Sigmoid colon (tissue), 7 donors: ENCODE data around the gene DNAJC15. TPM values are rescaled to one million over a fixed set of nuclear protein-coding genes. Genes with fewer than 3 reads are reported as not detected.
"Not testable (repeated sequence)": the region's sequence is repeated elsewhere in the genome, so short reads cannot be mapped to it uniquely, and the experiment has no call there.

Source experiments
- DNase-seq: peaks from one replicate; pipeline ENCODE4 v3.0.0-alpha.2; 2019
- H3K27ac ChIP-seq, 4 donors: fragments of 200-600 bp; sonication (generic); one replicate each; pipeline ENCODE4 v1.5.1; 2016 to 2019; ENCODE audit warnings: mild to moderate bottlenecking in 1 of 4
- H3K27me3 ChIP-seq, 3 donors: fragments of 200-600 bp; sonication (generic); one replicate each; pipeline ENCODE4 v1.5.1; 2019; ENCODE audit warnings: mild to moderate bottlenecking in 1 of 3
- H3K36me3 ChIP-seq, 4 donors: fragments of 200-600 bp; sonication (generic); one replicate each; pipeline ENCODE4 v1.5.1; 2016 to 2019
- H3K4me1 ChIP-seq, 4 donors: fragments of 200-600 bp; sonication (generic); one replicate each; pipeline ENCODE4 v1.5.1; 2017 to 2019
- H3K4me3 ChIP-seq, 4 donors: fragments of 200-600 bp; sonication (generic); one replicate each; pipeline ENCODE4 v1.5.1; 2017 to 2019; ENCODE audit warnings: mild to moderate bottlenecking in 2 of 4, moderate library complexity in 1 of 4
- H3K9me3 ChIP-seq, 4 donors: fragments of 200-600 bp in 3 of 4; sonication (generic) in 3 of 4; one replicate each; pipeline versions ENCODE4 v1.5.1 to v1.6.1; 2013 to 2019
- CTCF ChIP-seq, 4 experiments: fragments of 450-650 bp in 3 of 4; fragments of 200-600 bp in 1 of 4; IDR thresholded peaks; one replicate each; pipeline ENCODE4 v1.5.1; 2016 to 2019; ENCODE audit warnings: antibody characterized with exemption in 4 of 4, mild to moderate bottlenecking in 3 of 4, moderate library complexity in 2 of 4
- EP300 ChIP-seq, 4 donors: sonication (generic); formaldehyde crosslinking; IDR thresholded peaks; one replicate each; pipeline ENCODE4 v1.6.1; 2017; ENCODE audit warnings: antibody characterized with exemption in 4 of 4
- POLR2A ChIP-seq, 2 donors: fragments of 450-650 bp; IDR thresholded peaks; one replicate each; pipeline ENCODE4 v1.6.1; 2016; ENCODE audit warnings: antibody characterized with exemption in 2 of 2, mild to moderate bottlenecking in 2 of 2, moderate library complexity in 2 of 2
- POLR2AphosphoS5 ChIP-seq, 4 donors: sonication (generic); formaldehyde crosslinking; IDR thresholded peaks; one replicate each; pipeline ENCODE4 v1.6.1; 2017; ENCODE audit warnings: antibody characterized with exemption in 4 of 4
- WGBS, 2 donors: extraction: QIAGEN DNeasy Blood & Tissue Kit; methylation state at CpG; one replicate each; pipeline ENCODE4 v1.1.7; 2013; 5-methylcytosine and 5-hydroxymethylcytosine counted together
- intact Hi-C: fragments of 100-400 bp; cut with DNase I; formaldehyde crosslinking; loops from one replicate; pipeline ENCODE4 v1.15.1; 2023
- polyA plus RNA-seq, 3 donors: library from polyadenylated mRNA; stranded (reverse); fragments of 200-250 nt; gene quantifications; one replicate each; pipeline ENCODE4 v1.2.3, GENCODE V29; 2013
- total RNA-seq, 4 donors: library from RNA; depleted of rRNA; stranded (reverse); fragments of >200 nt; gene quantifications; one replicate each; pipeline ENCODE4 v1.1.0, GENCODE V29; 2016
- donor health status: healthy with polysubstance abuse.
- donor health status: Bipolar disorder and iron deficiency.
- donor health status: healthy.

Gene DNAJC15
- total and polyA plus RNA-seq, 7 donors = 13.6 to 38.8 (median 15.3) TPM

- intact Hi-C loops = no loop called here
- peaks cover 0 to 62% (median 28%) of the 10 kb centered on the region in 4 donors for H3K4me1 ChIP-seq
- TF ChIP-seq CTCF (IDR thresholded peaks at IDR 0.05) = no peak
- no peak for TF ChIP-seq EP300 (IDR thresholded peaks at IDR 0.05)
- no peak for TF ChIP-seq POLR2AphosphoS5 (IDR thresholded peaks at IDR 0.05)
- no peak for TF ChIP-seq POLR2A (IDR thresholded peaks at IDR 0.05)
- peak; percentile 73 for DNase-seq
- H3K4me3 ChIP-seq = no peak overlapping the region
- H3K9me3 ChIP-seq = no peaks in the 10 kb centered on the region
- no peaks in the 10 kb centered on the region for H3K36me3 ChIP-seq
- 92% methylated on average over 5 of the region's 5 CpGs for WGBS, 2 donors
- peak overlapping the region in 1 of 4 donors; percentile 33 for H3K27ac ChIP-seq
- no peaks in the 10 kb centered on the region for H3K27me3 ChIP-seq
Measured at GRCh38 chr13:43072394-43072793, 49.0 kb downstream of the DNAJC15 start.

DNA sequence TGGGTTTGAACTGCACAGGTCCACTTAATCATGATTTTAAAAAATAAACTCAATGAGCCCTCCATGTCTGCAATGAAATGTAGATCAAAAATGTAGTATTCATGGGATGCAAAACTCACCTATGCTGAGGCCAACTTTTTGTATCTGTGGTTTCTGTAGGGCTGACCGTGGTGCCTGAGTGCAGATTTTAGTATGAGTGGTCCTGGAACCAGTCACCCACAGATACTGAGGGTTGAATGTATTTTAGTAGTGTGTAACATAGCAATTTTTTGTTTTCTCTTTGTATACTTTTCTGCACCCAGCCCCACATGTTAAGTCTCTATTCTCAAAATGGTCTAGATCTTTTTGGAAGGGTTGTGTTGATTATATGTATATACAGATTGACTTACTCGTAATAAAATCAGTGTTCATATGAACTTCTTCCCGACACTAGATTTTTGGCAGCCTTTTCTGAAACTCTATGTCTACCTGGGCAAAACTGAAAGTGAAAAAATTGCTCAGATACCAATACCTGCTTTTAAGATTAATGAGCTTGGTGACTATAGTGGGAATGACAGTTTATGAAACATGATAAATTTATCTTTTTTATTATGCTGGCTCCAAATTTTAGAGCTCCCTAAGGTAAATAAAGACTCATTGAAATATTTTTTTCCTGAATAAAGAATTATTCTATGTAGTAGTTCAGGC is 51.6 kb downstream of the DNAJC15 start:
- Histone ChIP-seq H3K4me3 (no peak overlapping the region), H3K27ac (no peak overlapping the region), H3K9me3 (no peaks in the 10 kb centered on the region), H3K36me3 (peaks cover 0 to under 1% (median 0%) of the 10 kb centered on the region in 4 donors), H3K27me3 (no peaks in the 10 kb centered on the region), H3K4me1 (peaks cover 0 to 78% (median 33%) of the 10 kb centered on the region in 4 donors)
- WGBS, 2 donors = 41 to 64% methylated on average over 3 of the region's 3 CpGs
- intact Hi-C loops = no loop called here
- DNase-seq = no peak
- no peak for TF ChIP-seq POLR2A (IDR thresholded peaks at IDR 0.05)
- no peak for TF ChIP-seq POLR2AphosphoS5 (IDR thresholded peaks at IDR 0.05)

DNA sequence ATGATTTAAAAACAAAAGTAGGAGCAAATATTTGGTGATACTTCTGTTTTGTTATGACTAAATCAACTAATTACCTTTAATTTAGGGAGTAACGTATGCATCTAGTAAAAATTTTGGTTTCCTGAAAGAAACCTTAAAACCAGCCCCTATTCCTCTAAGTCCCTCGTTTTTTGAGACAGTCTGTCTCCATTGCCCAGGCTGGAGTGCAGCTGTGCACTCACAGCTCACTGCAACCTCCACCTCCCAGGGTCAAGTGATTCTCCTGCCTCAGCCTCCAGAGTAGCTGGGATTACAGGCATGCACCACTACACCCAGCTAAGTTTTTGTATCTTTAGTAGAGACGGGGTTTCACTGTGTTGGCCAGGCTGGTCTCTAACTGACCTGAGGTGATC is 52.1 kb downstream of the DNAJC15 start:
- H3K4me3 ChIP-seq, H3K9me3 ChIP-seq, intact Hi-C loops, H3K36me3 ChIP-seq, DNase-seq, H3K27me3 ChIP-seq, H3K27ac ChIP-seq: not testable (repeated sequence)
- WGBS, 2 donors = 79 to 89% methylated on average over 3 of the region's 3 CpGs
- H3K4me1 ChIP-seq = peaks cover 0 to 72% (median 31%) of the 10 kb centered on the region in 4 donors

DNA sequence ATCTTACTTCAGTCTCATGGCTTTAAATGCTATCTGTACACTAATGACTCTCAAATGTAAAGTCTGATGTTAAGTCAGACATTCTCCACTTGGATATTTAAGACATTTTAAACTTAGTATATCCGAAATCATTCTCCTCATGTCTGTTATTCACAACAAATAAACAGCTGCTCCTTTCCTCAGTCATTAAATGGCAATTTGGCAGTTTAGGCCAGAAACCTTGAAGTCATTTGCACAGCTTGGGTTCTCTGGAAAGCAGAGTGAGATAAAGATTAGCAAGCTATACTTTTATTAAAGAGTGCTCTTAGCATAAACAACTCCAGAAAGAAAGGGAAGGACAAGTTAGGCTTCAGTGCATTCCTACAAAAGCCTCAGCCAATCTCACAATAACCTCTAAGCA is 53.7 kb downstream of the DNAJC15 start:
- H3K36me3 ChIP-seq = peaks cover 0 to 6% (median 0%) of the 10 kb centered on the region in 4 donors
- intact Hi-C loops = no loop called here
- H3K4me3 ChIP-seq = no peak overlapping the region
- 84 to 90% methylated on average over 1 of the region's 1 CpG for WGBS, 2 donors
- no peak for TF ChIP-seq POLR2AphosphoS5 (IDR thresholded peaks at IDR 0.05)
- no peak for TF ChIP-seq CTCF (IDR thresholded peaks at IDR 0.05)
- TF ChIP-seq POLR2A (IDR thresholded peaks at IDR 0.05) = no peak
- TF ChIP-seq EP300 (IDR thresholded peaks at IDR 0.05) = no peak
- peaks cover 0 to 58% (median 30%) of the 10 kb centered on the region in 4 donors for H3K4me1 ChIP-seq
- H3K27ac ChIP-seq = peak overlapping the region in 1 of 4 donors; percentile 30
- no peaks in the 10 kb centered on the region for H3K9me3 ChIP-seq
- no peaks in the 10 kb centered on the region for H3K27me3 ChIP-seq
- no peak for DNase-seq

DNA sequence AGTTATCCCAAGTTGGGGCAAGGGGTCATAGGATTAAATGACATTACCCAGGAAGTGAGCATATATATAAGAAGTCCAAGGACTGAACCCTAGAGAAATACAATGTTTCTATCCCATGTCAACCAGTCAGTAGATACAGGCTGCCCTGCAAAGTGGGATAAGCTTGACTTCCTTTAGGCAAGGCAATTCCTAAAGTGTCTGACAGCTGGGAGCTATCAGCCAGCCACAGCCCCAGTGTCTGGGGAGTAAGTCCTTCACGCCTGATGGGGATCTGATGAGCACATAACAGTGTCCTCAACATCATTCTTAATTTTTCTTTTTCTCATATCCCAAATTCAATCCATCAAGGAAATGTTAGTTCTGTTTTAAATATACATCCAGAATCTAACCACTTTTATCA is 54.1 kb downstream of the DNAJC15 start:
- peak overlapping the region in 1 of 4 donors; percentile 30 for H3K27ac ChIP-seq
- intact Hi-C loops = no loop called here
- H3K36me3 ChIP-seq = peaks cover 0 to 6% (median 0%) of the 10 kb centered on the region in 4 donors
- peaks cover 0 to 58% (median 30%) of the 10 kb centered on the region in 4 donors for H3K4me1 ChIP-seq
- H3K27me3 ChIP-seq = no peaks in the 10 kb centered on the region
- no peak for DNase-seq
- no peaks in the 10 kb centered on the region for H3K9me3 ChIP-seq
- no peak for TF ChIP-seq EP300 (IDR thresholded peaks at IDR 0.05)
- TF ChIP-seq CTCF (IDR thresholded peaks at IDR 0.05) = no peak
- TF ChIP-seq POLR2AphosphoS5 (IDR thresholded peaks at IDR 0.05) = no peak
- TF ChIP-seq POLR2A (IDR thresholded peaks at IDR 0.05) = no peak
- WGBS, 2 donors = 82 to 90% methylated on average over 1 of the region's 1 CpG
- no peak overlapping the region for H3K4me3 ChIP-seq
